IPS-18c (cell line): ENCODE results near the gene TMEM239.

ENCODE experiments used
- H3K4me3 ChIP-seq: 2 replicates; pipeline ENCODE4 v1.7.0; 2013; ENCODE audit warnings: low read depth, mild to moderate bottlenecking, low read length, moderate library complexity; ENCODE audit not compliant: insufficient read depth
- H3K9me3 ChIP-seq: one replicate; pipeline ENCODE4 v1.6.1; 2013; ENCODE audit warnings: mild to moderate bottlenecking, low read length, moderate library complexity; ENCODE audit not compliant: control insufficient read depth, insufficient read depth

Gene TMEM239

DNA sequence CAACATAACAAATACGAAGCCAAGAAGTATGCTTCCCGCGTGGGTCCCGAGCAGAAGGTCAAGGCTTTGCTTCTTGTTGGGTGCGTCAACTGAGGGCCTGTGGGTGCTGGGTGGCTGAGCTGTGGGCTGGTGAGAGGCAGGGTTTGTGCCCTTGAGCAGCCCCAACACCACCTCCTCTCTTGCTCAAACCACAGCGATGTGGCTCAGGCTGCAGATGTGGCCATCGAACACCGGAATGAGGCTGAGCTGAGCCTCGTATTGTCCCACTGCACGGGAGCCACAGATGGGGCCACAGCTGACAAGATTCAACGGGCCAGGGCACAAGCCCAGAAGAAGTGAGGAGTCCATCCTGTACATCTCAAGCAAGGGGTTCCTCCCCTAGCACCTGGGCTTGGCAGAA lies 50.1 kb downstream of the TMEM239 start:
- Histone ChIP-seq H3K9me3 (no peaks in the 10 kb centered on the region), H3K4me3 (no peak overlapping the region)

- no peak overlapping the region for H3K4me3 ChIP-seq
- H3K9me3 ChIP-seq: no peaks in the 10 kb centered on the region
Observed at GRCh38 chr20:2867081-2867864, 51.1 kb downstream of the TMEM239 start.
